Erythroblast (primary cell): ENCODE data around the gene AANAT.

Experiments
- GATA1 ChIP-seq: IDR thresholded peaks from 2 replicates; pipeline ENCODE4 v1.6.1; 2011; ENCODE audit warnings: low read depth, mild to moderate bottlenecking, control low read depth, low read length, moderate library complexity
- POLR2A ChIP-seq: IDR thresholded peaks from 2 replicates; pipeline ENCODE4 v1.6.1; 2011; ENCODE audit warnings: mild to moderate bottlenecking, low read length

DNA sequence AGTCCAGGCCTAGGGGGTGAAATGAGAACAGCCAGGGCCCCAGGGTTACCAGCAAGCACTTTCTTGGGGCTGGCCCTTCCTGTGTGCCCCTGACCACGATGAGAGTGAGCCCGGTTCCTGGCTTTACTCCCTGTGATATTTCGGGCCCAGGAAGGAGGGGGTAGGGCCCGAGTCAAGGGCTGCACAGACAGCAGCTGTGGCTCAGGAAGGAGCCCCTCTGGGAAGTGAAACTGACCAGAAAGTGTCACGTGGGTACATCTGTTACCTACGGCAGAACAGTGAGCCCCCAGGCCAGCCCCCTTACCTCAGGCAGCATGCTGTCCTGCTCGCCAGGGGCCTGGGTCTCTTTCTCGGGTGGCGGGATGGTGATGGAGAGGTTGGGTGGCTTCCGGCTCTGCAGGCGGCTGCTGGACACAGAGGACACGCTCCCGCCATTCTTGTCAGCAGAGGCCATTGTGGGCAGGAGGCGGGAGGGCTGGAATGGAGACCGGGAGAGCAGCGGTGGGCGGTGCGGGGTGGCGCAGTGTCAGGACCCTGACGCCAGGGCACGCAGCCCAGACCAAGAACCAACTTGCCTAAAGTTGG lies 13.8 kb downstream of the AANAT start:
- TF ChIP-seq POLR2A (no peak), GATA1 (no peak)
